Head of caudate nucleus (tissue), 42 donors: ENCODE data around the gene PCSK2.

ENCODE experiments used
- DNase-seq, 42 donors: peaks; one replicate each; pipeline versions ENCODE4 v3.0.0 to v3.0.0-alpha.2; 2020 to 2021; ENCODE audit warnings: mixed read lengths in 7 of 42
- intact Hi-C: fragments of 100-400 bp; cut with DNase I; formaldehyde crosslinking; loops from one replicate; pipeline ENCODE4 v1.15.0; 2022

The PCSK2 gene

DNA sequence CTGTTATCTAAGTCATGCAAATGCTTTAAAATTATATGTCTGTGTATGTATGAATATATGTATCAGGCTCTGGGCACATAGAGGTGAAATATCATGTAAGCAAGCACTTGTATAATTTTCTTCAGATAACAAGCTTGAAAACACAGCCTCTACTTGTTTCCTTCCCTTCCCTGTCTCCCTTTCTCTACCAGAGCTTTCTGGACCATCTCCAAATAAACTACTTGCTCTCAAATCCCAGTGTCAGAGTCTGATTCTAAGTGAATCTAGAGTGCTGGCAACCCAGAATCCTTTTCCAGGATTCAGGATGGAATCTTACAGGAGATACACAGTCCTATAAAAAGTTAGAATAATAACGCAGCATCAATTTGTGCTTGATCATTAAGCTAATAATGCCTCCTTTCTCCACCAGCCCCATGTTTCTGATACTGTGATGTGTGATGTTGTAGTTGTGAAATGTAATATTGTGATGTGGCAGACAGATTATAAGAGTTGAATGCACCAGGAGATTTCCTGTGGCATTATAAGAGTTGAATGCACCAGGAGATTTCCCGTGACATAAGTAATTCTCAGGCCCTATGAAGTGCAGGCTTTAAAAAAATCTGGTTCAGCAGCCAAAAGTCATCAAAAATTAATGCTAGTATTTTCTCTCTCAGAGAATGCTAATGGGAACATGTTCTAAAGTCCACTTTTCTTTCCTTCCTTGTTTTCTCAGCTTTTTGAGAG, 89.6 kb downstream of the PCSK2 start:
- no peak for DNase-seq
- intact Hi-C loops = no loop called here

DNA sequence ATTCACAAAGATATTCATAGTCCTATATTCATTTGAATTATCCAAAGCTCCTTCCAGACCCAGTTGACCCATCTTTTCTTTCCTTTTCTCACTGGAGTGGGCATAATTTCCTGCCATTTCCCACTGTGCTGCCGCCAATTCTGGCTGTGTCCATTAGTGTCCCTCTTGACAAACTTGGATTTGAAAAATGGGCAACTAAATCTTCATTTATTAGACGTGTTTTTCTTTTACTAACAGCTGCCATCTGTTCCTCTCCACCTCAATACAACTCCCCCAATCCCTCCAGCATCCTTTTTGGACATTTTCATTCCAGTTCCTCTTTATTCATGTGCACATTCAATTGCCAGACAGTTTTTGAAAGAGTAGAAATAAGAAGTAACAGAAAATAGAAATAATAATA, 90.5 kb downstream of the PCSK2 start:
- DNase-seq = no peak
- intact Hi-C loops = no loop called here

DNA sequence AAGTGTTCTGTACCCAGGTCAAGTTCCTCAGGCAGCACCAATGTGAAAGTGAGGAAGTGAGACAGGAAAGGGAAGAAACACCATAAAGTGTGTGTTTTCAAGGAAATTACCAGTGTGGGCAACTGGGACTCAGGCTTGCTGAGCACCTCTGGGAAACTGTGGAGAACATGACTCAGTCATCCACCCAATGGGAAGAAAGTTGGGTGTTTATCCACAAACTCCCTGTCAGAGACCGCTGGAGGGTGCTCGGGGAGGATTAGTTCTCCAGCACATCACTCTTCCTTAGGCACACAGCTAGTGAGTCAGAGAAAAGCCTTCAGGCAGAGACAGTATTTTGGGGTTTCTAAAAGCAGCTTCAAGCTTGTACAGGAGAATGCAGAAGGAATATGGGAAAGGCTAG, 93.6 kb downstream of the PCSK2 start:
- peak in 38 of 42 donors; percentile 6 to 78 (median 34) for DNase-seq
- intact Hi-C loops = no loop called here

DNA sequence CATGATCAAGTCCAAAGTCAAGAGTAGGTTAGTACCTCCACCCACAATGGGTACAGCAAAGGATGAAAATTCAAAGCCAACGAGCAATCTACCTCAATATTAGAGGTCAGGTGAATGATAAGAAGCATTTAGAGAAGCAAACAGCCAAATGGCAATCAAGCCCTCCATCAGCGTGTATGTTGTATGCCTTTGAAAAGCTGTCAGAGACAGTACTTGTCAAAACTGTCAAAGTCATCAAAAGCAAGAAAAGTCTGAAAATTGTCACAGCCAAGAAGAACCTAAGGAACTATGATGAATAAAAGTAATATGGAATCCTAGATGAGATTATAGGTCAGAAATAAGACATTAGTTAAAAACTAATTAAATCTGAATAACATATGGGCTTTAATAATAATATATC, 99.3 kb downstream of the PCSK2 start:
- DNase-seq = no peak
- intact Hi-C loops = no loop called here

DNA sequence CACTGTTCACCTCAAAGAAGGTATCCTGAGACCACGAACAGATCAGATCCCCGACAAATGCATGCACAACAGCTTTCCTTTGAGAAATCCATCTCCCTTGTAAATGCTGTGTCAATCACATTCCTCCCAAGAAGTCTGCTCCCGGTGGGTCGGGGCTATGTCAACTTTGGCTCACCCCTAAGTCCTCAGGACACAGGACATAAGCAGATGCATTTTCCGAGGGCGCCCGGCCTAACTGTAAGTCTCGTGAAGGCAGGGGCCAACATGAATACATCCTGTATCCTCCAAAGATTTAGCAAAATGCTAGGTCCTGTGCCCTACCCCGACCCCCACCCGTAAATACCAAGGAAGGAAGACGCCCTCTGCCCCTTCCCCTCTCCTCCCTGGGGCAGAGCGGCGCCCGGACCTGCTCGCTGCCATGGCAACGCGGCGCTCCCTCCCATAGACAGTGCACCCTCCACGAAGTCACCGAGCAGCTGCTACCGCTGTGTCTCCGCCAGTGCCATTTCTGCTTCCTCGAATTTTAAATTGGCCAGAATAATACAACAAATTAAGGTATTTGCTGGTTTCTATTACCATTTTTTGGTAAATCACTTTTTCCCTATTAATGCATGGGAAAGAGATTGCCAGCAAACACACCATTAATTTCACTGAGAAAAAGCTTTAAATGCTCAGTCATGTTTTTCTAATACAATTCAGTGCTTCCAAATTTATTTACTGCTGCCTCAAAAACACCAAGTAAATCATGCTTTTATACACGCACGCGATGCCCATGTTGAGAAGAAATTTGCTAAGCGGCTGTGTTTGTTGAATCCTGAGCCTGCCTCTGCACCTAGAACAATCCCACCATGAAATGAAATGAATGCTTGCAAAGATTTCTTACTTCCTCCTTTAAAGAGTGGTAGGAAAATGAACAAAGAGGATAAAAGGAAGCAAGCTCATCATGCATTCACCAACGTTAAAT, 100.6 kb downstream of the PCSK2 start:
- intact Hi-C loops = no loop called here
- peak; percentile 7 to 74 (median 42) for DNase-seq

DNA sequence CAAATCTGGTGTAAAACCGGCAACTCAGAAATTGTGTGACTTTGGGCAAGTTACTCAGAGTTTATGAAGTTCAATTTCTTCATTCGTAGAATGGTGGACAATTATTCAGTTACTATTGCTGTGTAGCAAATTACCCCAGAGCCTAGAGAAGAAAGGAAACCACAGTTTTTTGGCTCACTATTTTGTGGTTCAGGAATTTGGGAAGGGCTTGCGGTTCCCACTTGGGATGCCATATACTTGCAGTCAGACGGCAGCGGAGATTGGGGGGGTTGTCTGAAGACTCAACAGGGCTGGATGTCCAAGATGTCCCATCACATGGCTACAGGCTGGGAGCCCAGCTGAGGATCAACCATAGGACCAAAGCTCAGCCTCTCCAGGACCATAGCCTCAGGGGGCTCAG, 108.1 kb downstream of the PCSK2 start:
- intact Hi-C loops = no loop called here
- DNase-seq = no peak

DNA sequence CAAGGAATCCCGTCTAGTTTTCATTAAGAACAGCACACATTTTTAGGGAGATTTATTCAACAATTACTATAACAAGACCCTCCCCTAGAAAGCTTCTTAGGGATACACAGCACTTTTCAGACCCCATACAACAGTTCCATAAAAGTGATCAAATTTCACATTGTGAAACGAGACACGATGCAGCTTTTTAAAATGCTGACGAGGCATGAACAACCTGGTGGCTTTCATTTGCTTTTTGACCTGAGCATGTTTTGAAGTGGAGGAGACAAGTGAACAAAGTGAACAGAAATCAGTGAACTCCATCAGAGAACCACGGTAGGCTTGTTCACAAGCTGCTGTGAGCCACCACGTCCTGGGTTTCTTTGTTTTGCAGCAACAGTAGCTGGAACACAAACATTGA, 112.2 kb downstream of the PCSK2 start:
- intact Hi-C loops = no loop called here
- DNase-seq = no peak

DNA sequence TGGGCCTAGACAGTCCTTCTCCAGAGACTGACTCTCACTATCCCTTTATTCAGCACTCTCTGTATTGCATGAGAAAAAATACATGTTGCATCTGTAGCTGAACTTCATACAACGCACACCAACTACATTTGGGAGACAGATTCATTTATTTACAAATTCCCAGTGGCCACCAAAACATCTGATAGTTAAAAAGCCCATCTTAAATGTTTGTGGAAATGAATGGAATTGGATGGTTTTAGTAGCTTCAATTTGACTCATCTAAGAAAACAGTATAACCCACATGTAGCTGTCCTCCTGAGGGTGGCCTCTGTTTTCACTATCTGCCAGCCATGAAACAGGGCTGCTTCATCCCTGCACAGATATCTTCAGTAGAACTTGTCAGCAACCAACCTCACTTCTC, 116.3 kb downstream of the PCSK2 start:
- intact Hi-C loops = no loop called here
- DNase-seq = no peak

DNA sequence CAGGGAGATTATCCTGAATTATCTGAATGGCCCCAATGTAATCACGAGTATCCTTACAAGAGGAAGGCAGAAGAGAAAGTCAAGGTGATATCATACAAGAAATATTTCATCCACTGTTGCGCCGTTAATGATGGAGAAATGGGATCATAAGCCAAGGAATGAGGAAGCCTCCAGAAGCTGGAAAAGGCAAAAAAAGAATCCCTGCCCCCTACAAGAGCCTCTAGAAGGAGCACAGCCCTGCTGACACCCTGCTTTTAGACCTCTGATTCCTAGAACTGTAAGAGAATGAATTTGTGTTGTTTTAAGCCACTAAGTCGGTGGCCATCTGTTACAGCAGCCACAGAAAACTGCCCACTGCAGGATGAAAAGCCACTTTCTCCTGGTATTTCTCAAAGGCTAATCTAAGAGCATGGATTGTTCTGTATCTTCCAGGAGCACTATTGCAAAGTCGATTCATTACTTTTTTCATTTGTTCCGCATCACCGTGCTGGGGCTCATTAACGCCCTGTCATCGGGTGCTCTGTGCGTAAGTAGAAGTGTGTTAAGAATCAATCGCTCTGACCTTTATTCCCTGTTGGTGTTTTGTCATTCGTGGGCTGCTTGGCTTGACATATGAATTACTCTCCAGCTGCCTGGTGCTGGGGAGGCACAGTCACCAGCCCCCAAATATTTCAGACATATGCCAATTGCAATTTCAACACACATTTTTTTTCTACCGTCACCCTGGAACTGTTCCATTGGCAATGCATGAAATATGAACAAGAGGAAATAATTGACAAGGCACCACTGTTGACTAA, 117.0 kb downstream of the PCSK2 start:
- peak in 1 of 42 donors; percentile 5 for DNase-seq
- intact Hi-C loops = no loop called here

DNA sequence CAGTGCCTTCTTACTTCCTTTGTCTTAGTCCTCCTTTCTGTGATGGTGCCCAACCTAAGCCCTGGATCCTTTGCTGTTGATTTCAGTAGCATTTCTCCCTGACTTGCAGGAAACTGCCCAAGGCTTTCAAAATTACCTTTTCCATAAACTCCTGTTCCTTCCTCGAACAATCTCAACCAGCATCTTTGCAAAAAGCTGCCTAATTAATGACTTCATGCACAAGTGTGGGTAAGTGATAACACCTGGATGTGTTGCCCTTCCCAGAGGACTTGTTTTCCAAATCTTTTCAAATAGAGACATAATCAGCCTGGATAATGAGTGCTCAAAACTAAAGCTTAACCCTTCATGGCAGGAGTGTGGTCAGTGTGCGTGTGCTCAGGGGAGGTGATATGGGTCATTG, 118.0 kb downstream of the PCSK2 start:
- intact Hi-C loops = no loop called here
- no peak for DNase-seq

DNA sequence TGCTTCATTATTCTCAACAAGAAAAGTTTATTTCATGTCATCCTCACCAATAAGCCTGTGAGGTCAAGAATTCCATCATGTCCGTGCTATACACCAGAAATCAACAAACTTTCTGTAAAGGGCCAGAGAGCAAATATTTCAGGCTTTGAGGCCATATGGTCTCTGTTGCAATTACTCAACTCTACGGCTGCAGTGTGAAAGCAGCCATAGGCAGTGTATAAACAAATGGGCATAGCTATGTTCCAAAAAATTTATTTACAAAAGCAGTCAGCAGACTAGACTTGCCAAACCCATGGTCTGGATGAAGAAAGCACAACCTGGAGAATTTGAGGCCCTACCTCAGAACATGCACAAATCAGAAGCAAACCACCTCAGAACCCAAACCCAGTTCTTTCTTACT, 118.5 kb downstream of the PCSK2 start:
- intact Hi-C loops = no loop called here
- DNase-seq = no peak

DNA sequence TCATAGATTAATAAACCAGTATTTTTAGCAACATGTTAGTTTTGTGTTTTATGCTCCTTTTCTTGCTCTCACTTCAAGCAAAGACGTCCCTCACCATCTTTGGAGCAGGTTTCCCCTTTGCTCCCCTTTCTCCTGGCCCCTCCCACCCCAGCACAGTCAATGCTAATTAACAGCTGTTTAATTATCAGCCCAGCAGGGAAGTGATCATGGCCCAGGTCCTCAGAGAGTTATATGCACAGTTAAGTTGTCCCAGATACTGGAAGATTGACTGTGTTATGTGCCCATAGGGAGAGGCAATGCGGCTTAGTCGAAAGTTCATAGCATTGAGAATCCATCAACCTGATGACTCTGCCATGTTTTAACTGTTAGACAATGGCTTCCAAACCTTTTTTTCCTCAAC, 123.5 kb downstream of the PCSK2 start:
- no peak for DNase-seq
- intact Hi-C loops = no loop called here

DNA sequence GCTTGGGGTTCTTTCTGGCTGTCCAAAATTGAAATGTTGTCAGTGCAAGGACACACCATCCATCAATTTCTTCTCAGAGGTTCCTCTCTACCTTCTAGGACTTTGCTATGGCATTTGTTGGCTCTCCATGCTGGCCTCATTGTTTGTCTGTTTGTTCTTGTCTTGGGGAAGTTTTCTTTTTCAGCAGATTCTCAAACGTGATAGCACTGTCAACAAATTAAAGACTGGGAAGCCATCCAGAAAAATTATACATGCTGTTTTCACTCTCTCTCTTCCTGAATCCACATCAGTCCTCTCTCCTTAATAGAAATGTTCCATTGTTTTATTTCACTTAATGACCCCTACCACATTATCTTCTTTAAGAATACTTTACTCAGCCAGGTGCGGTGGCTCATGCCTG, 130.4 kb downstream of the PCSK2 start:
- no peak for DNase-seq
- intact Hi-C loops = no loop called here

DNA sequence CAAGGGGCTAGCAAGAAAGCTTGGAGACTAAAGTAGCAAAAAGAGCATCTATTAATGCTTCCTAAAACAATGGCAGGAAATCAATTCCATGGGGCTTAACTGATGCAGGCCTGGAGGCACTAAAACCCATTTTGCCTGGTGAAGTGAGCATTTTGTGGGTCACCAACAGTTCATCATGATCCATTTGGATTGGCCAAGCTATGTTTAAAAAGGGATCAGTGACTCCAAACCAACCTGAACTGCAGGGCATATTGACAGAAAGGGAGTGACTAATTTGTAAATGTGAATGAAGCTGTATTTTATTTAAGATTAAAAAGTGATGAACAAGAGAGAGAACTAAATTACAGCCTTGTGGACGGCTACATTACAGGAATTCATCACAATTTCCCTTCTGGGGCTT, 132.0 kb downstream of the PCSK2 start:
- DNase-seq = no peak
- intact Hi-C loops = no loop called here

DNA sequence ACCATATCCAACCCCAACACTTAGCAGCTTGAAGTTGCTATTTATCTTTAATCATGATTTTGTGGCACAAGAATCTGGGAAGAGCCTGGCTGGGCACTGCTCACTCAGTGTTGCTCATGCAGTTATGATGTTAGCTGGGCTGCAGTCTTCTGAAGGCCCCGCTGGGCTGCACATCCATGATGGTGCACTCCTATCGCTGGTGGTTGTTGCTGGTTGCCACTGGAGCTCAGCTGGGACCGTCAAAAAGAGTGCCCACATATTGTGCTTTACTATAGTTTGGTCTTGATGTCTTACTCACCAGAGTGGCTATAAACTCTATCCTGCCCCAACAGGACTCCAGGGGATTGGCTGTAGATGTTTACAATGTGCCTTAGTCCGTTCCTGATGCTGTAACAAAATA, 137.8 kb downstream of the PCSK2 start:
- DNase-seq = no peak
- intact Hi-C loops = no loop called here

DNA sequence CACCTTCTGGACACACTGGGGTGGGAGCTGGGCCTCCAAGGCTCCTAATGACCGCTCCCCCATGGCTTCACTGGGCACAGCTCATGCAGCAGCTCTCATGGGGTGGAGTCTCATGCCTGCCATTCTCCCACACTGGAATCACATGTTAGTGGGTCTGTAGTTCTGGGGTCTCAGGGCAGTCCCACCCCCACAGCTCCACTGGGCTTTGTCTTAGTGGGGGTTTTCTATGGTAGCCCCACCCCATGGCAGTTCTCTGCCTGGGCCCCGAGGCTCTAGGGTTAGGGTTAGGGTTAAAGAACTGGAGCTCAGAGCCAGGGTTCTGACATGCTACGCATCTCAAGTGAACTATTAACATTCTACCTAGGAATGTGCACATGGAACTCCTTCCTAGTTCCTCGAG, 139.0 kb downstream of the PCSK2 start:
- DNase-seq = no peak
- intact Hi-C loops = no loop called here

DNA sequence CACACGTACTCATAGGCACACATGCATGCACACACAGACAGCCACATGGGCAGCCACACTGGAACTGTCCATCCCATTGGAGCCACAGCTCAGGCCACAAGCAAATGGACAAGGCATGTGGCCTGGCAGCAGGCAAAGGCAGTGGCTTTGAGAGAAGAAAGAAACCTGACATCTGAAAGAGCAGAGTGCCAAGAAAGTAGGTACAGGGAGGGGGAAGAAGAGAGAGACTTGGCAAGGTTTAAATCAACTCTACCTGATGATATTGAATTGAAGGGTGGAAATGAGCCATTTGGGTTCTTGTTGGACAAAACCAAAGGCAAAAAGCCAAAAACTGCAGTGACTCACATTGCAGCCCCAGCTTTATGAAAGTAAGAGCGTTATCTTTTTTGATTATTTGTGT, 142.7 kb downstream of the PCSK2 start:
- no peak for DNase-seq
- intact Hi-C loops = no loop called here

DNA sequence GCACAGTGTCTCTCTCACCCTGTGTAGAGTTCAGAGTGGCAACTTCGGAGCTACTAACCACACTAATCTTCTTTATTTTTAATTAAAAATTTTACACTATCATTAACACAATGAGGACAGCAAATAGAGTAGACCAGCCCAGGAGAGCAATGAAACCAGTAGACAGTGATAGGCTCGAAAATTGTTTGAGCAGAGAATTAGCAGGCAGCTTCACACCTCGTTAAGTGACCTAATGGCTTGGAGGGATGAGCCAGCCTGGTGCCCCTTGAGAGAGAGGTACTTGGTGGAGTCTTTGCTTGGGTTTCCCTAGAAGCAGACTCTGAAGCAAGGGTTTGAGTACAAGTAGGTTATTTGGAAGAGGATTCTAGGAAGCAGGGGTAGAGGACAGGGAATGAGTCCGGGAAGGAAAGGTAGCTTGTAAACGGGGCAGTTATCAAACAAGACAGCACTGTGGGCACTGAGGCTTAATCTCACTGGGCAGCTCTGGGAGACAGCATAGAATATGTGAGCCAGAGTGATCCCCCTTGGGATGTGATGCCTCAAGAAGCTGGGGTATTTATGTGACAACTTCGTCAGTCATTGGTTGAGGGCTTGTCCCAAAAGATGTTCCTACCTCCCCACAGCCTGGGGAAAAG, 146.1 kb downstream of the PCSK2 start:
- DNase-seq = no peak
- intact Hi-C loops = no loop called here

DNA sequence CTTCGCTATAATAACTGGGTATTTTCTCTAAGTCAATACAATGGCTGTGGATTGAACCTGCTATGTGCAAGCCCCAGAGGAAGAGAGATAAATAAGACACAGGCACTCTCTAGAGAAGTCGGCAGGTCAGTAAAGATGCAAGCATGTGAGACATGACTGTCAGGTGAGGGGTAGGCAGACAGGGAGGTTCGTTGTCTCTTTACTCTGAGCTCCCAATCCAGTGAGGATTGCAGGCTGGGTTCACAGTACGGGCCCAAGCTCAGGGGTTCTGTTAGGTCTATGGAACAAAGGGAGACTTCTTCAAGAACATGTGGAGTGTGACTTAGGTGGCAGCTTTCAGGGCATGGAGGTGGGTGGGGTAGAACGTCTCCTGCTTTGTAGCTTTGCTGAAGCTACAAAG, 147.2 kb downstream of the PCSK2 start:
- intact Hi-C loops = no loop called here
- DNase-seq = no peak
